Thoracic aorta (tissue), 2 donors: ENCODE results near the gene CTNNA2. TPM values are rescaled to one million over a fixed set of nuclear protein-coding genes. Genes with fewer than 3 reads are reported as not detected.

Source experiments
- ATAC-seq: fragments of 150-250 bp; one replicate; pipeline ENCODE4 v1.8.0; 2017; ENCODE audit warnings: low read depth; ENCODE audit not compliant: insufficient number of reproducible peaks, low FRiP score
- DNase-seq: peaks from one replicate; pipeline ENCODE4 v3.0.0-alpha.2; 2020; ENCODE audit warnings: low spot score
- H3K27ac ChIP-seq, 2 donors: fragments of 200-600 bp; sonication (generic); 1 replicate in 1 of 2; 2 replicates in 1 of 2; pipeline ENCODE4 v1.5.1; 2016; ENCODE audit warnings: mild to moderate bottlenecking in 2 of 2, moderate library complexity in 2 of 2
- H3K27me3 ChIP-seq: fragments of 200-600 bp; sonication (generic); replicated peaks from 2 replicates; pipeline ENCODE4 v1.6.0; 2016; ENCODE audit warnings: mild to moderate bottlenecking; ENCODE audit not compliant: insufficient read depth
- H3K36me3 ChIP-seq: fragments of 200-600 bp; sonication (generic); one replicate; pipeline ENCODE4 v1.5.1; 2016
- H3K4me1 ChIP-seq, 2 donors: fragments of 200-600 bp; sonication (generic); 1 replicate in 1 of 2; 2 replicates in 1 of 2; pipeline versions ENCODE4 v1.5.1 to v1.6.0; 2016; ENCODE audit warnings: low read depth in 2 of 2, mild to moderate bottlenecking in 1 of 2; ENCODE audit not compliant: control insufficient read depth in 1 of 2
- H3K4me3 ChIP-seq: fragments of 200-600 bp; sonication (generic); 2 replicates; pipeline ENCODE4 v1.5.1; 2016; ENCODE audit warnings: mild to moderate bottlenecking
- H3K9me3 ChIP-seq: fragments of 200-600 bp; sonication (generic); 2 replicates; pipeline ENCODE4 v1.5.1; 2016
- CTCF ChIP-seq: fragments of 200-600 bp; sonication (generic); IDR thresholded peaks from one replicate; pipeline ENCODE4 v1.5.1; 2019; ENCODE audit warnings: antibody characterized with exemption
- total RNA-seq, 2 donors: library from RNA; depleted of rRNA; stranded (reverse); fragments of >200 nt; gene quantifications; one replicate each; pipeline versions ENCODE4 v1.1.0 to v1.2.3, GENCODE V29; 2016

The CTNNA2 gene
- total RNA-seq, 2 donors from 2014 or later, result not detected

DNA sequence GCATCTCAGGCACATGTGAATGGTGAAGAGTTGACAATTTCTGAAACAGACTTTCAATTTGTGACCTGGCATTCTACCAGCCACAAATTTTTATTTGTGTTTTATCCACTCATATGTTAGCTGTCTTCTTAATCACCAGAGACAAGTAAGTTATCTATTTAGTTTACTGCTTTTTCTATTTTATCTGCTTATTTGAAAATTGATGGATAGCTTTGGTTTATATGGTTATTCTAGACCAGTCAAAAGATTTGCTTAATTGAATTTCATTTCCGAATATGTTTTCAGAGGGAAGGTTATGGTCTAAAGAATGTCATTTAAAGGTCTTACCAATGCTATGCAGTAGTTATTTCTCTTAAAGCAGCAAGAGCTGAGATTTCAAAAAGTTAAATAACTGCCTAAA, 835.2 kb downstream of the CTNNA2 start:
- ATAC-seq (no peak), DNase-seq (no peak)
- Histone ChIP-seq H3K4me1 (no peaks in the 10 kb centered on the region), H3K36me3 (no peaks in the 10 kb centered on the region), H3K27ac (no peak overlapping the region), H3K9me3 (no peaks in the 10 kb centered on the region), H3K4me3 (no peak overlapping the region), H3K27me3 (no peaks in the 10 kb centered on the region)
- TF ChIP-seq CTCF, result no peak

DNA sequence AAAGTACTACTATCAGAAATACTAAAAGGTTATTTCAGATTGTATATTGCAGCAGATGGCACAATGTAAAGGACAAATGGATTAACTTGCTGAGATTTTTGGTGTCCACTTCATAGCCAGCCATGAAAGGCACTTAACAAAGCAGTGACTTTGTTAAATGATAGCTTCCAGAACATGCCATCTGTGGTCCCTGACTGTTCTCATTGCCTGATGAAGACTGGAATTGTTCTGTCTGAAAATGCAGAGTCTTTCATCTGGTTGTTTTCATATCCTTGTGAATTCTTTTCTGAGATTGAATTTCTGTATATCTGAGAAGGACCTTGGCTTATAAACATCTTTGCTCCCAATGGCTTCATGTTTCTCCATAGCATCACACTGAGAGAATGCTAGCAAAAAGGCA, 836.1 kb downstream of the CTNNA2 start:
- Histone ChIP-seq H3K9me3 (no peaks in the 10 kb centered on the region), H3K4me3 (no peak overlapping the region), H3K4me1 (no peaks in the 10 kb centered on the region), H3K36me3 (no peaks in the 10 kb centered on the region), H3K27ac (no peak overlapping the region), H3K27me3 (no peaks in the 10 kb centered on the region)
- ATAC-seq, result no peak
- TF ChIP-seq CTCF, result no peak
- no peak for DNase-seq

DNA sequence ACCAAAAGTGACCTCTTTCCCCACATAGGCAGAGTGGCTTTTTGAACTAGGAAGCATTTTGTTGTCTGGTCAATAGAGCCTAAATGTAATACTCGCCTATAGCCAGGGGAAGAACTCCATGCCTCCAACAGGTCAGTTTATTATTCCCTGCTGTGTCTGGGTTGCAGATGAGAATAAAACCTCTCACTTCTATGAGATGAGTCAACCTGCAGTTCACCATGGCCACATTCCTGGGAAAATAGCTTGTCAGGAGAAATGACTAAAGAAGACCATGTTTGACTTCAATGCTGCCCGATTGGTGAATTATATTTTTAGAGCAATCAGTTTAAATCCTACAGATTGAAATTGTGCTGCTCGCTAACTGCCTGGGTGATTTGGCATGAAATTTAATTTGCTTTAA, 838.4 kb downstream of the CTNNA2 start:
- no peak for TF ChIP-seq CTCF
- DNase-seq, result no peak
- H3K4me1 ChIP-seq, result no peaks in the 10 kb centered on the region
- no peak for ATAC-seq
- H3K27ac ChIP-seq, result no peak overlapping the region
- no peaks in the 10 kb centered on the region for H3K36me3 ChIP-seq
- no peak overlapping the region for H3K4me3 ChIP-seq
- H3K9me3 ChIP-seq, result no peaks in the 10 kb centered on the region
- no peaks in the 10 kb centered on the region for H3K27me3 ChIP-seq

DNA sequence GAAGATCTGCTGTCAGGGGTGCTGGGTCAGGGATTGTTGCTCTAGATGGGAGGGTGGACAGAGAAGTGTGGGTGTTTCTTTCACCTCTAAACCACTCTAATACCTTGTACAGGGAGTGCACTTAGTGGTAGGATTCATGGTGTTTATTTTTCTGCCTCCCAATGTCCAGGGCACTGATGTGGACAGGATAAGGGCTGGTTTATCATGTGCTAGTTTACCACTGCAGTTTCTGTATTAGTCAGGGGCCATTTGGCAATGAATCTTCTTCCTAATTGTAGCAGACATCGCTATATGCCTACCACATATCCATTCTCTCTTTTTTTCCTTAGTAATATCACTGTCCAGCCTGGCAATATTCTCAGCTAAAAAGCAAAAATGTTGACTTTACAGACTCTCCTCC, 842.0 kb downstream of the CTNNA2 start:
- Histone ChIP-seq H3K27ac (no peak overlapping the region), H3K9me3 (no peaks in the 10 kb centered on the region), H3K4me1 (no peaks in the 10 kb centered on the region), H3K27me3 (no peaks in the 10 kb centered on the region), H3K4me3 (no peak overlapping the region), H3K36me3 (no peaks in the 10 kb centered on the region)
- ATAC-seq (no peak), DNase-seq (no peak)
- TF ChIP-seq CTCF, result no peak

GRCh38 chr2:80361904-80362303, 849.1 kb downstream of the CTNNA2 start:
- no peak for DNase-seq
- no peak for ATAC-seq
- Histone ChIP-seq H3K36me3 (no peaks in the 10 kb centered on the region), H3K4me3 (no peak overlapping the region), H3K27ac (no peak overlapping the region), H3K9me3 (no peaks in the 10 kb centered on the region), H3K27me3 (no peaks in the 10 kb centered on the region), H3K4me1 (no peaks in the 10 kb centered on the region)
- TF ChIP-seq CTCF, result no peak
